ENCODE measurements around the gene OCIAD1.

The OCIAD1 gene

GRCh38 chr4:48908687-48909086 is 77.8 kb downstream of the OCIAD1 start:
- no peak overlapping the region for H3K4me2 ChIP-seq (ENCODE audit: low read length)
- H3K36me3 ChIP-seq (ENCODE audit: insufficient read depth, low read length), result no peaks in the 10 kb centered on the region
- no peaks in the 10 kb centered on the region for H3K27me3 ChIP-seq (ENCODE audit: control insufficient read depth, insufficient read depth, low read length)
- H3K9me3 ChIP-seq (replicated peaks; ENCODE audit: low read length), result no peaks in the 10 kb centered on the region
- H3K4me3 ChIP-seq (ENCODE audit: low read length), result no peak overlapping the region
- H3K4me1 ChIP-seq (ENCODE audit: control insufficient read depth, insufficient read depth, low read length), result peaks cover 46% of the 10 kb centered on the region
- no peak overlapping the region for H3K9ac ChIP-seq (ENCODE audit: low read depth, low read length)

DNA sequence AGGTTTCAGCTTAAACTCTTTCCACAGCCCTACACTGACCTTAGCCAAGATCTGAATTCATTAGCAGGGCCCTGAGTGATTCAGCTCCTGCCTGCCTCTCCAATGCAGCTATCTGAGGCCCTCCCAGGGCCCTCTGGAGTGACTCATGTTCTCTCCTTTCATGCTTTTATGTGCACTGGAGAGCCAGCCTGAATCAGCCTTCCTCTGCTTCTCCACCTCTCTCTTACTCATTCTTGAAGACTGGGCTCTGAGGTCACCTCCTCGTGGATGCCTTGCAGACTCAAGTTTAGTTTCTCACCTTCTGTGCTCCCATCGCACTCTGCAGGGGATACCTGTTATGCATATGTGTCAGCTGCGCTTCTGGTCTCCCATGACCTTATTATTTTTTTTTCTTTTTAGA is 78.8 kb downstream of the OCIAD1 start:
- Histone ChIP-seq H3K4me1 (ENCODE audit: control insufficient read depth, insufficient read depth, low read length) (peaks cover 44% of the 10 kb centered on the region), H3K27me3 (ENCODE audit: control insufficient read depth, insufficient read depth, low read length) (no peaks in the 10 kb centered on the region), H3K9me3 (replicated peaks; ENCODE audit: low read length) (no peaks in the 10 kb centered on the region), H3K9ac (ENCODE audit: low read depth, low read length) (no peak overlapping the region), H3K4me2 (ENCODE audit: low read length) (no peak overlapping the region), H3K4me3 (ENCODE audit: low read length) (no peak overlapping the region), H3K36me3 (ENCODE audit: insufficient read depth, low read length) (no peaks in the 10 kb centered on the region)

- no peaks in the 10 kb centered on the region for H3K27me3 ChIP-seq (ENCODE audit: control insufficient read depth, insufficient read depth, low read length)
- H3K4me2 ChIP-seq (ENCODE audit: low read length), result no peak overlapping the region
- H3K36me3 ChIP-seq (ENCODE audit: insufficient read depth, low read length), result no peaks in the 10 kb centered on the region
- H3K4me3 ChIP-seq (ENCODE audit: low read length), result no peak overlapping the region
- peaks cover 36% of the 10 kb centered on the region for H3K4me1 ChIP-seq (ENCODE audit: control insufficient read depth, insufficient read depth, low read length)
- no peaks in the 10 kb centered on the region for H3K9me3 ChIP-seq (replicated peaks; ENCODE audit: low read length)
- no peak overlapping the region for H3K9ac ChIP-seq (ENCODE audit: low read depth, low read length)
Measured at GRCh38 chr4:48910511-48910910, 79.6 kb downstream of the OCIAD1 start.

Data from skeletal muscle satellite cell (primary cell).